Liver (tissue), 9 donors: ENCODE results near the gene ALPP. TPM values are rescaled to one million over a fixed set of nuclear protein-coding genes. Genes with fewer than 3 reads are reported as not detected.
"Not testable (repeated sequence)": the region's sequence is repeated elsewhere in the genome, so short reads cannot be mapped to it uniquely, and the experiment has no call there.

Source experiments
- DNase-seq: peaks from one replicate; pipeline ENCODE4 v3.0.0-alpha.2; 2017; ENCODE audit warnings: low spot score
- H3K27ac ChIP-seq, 2 donors: one replicate each; pipeline ENCODE4 v1.7.0; 2013; ENCODE audit warnings: inconsistent platforms in 2 of 2, low read length in 2 of 2, control low read depth in 1 of 2, low read depth in 1 of 2, mild to moderate bottlenecking in 1 of 2
- H3K27me3 ChIP-seq, 4 donors: one replicate each; pipeline versions ENCODE4 v1.6.1 to v1.7.0; 2013; ENCODE audit warnings: low read length in 3 of 4, inconsistent platforms in 1 of 4, mild to moderate bottlenecking in 1 of 4, moderate library complexity in 1 of 4; ENCODE audit not compliant: control insufficient read depth in 4 of 4, insufficient read depth in 4 of 4
- H3K36me3 ChIP-seq, 4 donors: one replicate each; pipeline versions ENCODE4 v1.6.1 to v1.7.0; 2013; ENCODE audit warnings: low read length in 3 of 4, mild to moderate bottlenecking in 3 of 4, low read depth in 1 of 4, moderate library complexity in 1 of 4; ENCODE audit not compliant: control insufficient read depth in 4 of 4, insufficient read depth in 3 of 4
- H3K4me1 ChIP-seq, 4 donors: one replicate each; pipeline versions ENCODE4 v1.6.1 to v1.7.0; 2013; ENCODE audit warnings: low read length in 3 of 4, mild to moderate bottlenecking in 3 of 4, moderate library complexity in 1 of 4; ENCODE audit not compliant: control insufficient read depth in 4 of 4, insufficient read depth in 4 of 4
- H3K4me3 ChIP-seq, 3 donors: one replicate each; pipeline versions ENCODE4 v1.6.1 to v1.7.0; 2013; ENCODE audit warnings: low read length in 3 of 3, control low read depth in 1 of 3, low read depth in 1 of 3, mild to moderate bottlenecking in 1 of 3
- H3K9ac ChIP-seq, 2 donors: one replicate each; pipeline ENCODE4 v1.7.0; 2013; ENCODE audit warnings: low read length in 2 of 2, mild to moderate bottlenecking in 2 of 2, moderate library complexity in 2 of 2, control low read depth in 1 of 2, low read depth in 1 of 2
- H3K9me3 ChIP-seq, 4 donors: one replicate each; pipeline versions ENCODE4 v1.6.1 to v1.7.0; 2013; ENCODE audit warnings: low read length in 3 of 4; ENCODE audit not compliant: control insufficient read depth in 4 of 4
- CTCF ChIP-seq: fragments of 150-350 bp; IDR thresholded peaks from 2 replicates; pipeline ENCODE4 v1.5.1; 2017; ENCODE audit warnings: improper control_type of control experiment, low read depth, low read length; ENCODE audit not compliant: missing input control
- EGR1 ChIP-seq, 2 donors: IDR thresholded peaks; 2 replicates each; pipeline ENCODE4 v1.6.1; 2016 to 2018; ENCODE audit warnings: antibody characterized with exemption in 2 of 2, low read depth in 2 of 2
- GABPA ChIP-seq, 2 donors: IDR thresholded peaks in 1 of 2; conservative IDR thresholded peaks in 1 of 2; 2 replicates each; pipeline ENCODE4 v1.6.1; 2016; ENCODE audit warnings: antibody characterized with exemption in 2 of 2, mild to moderate bottlenecking in 1 of 2, moderate library complexity in 1 of 2
- HNF4G ChIP-seq: IDR thresholded peaks from 2 replicates; pipeline ENCODE4 v1.6.1; 2016; ENCODE audit warnings: antibody characterized with exemption
- MAX ChIP-seq: IDR thresholded peaks from 2 replicates; pipeline ENCODE4 v1.6.1; 2016; ENCODE audit warnings: antibody characterized with exemption
- RAD21 ChIP-seq, 2 donors: IDR thresholded peaks; 2 replicates each; pipeline ENCODE4 v1.6.1; 2016; ENCODE audit warnings: antibody characterized with exemption in 2 of 2, mild to moderate bottlenecking in 2 of 2
- REST ChIP-seq: IDR thresholded peaks from 2 replicates; pipeline ENCODE4 v1.6.1; 2016; ENCODE audit warnings: antibody characterized with exemption, mild to moderate bottlenecking
- TAF1 ChIP-seq: conservative IDR thresholded peaks from 2 replicates; pipeline ENCODE4 v1.6.1; 2016; ENCODE audit warnings: antibody characterized with exemption, mild to moderate bottlenecking
- WGBS: extraction: QIAGEN DNeasy Blood & Tissue Kit; methylation state at CpG from one replicate; pipeline ENCODE4 v1.1.7; 2013; 5-methylcytosine and 5-hydroxymethylcytosine counted together
- polyA plus RNA-seq, 2 donors: library from polyadenylated mRNA; stranded (reverse) in 1 of 2; unstranded in 1 of 2; fragments of 200-250 nt in 1 of 2; fragments of >200 nt in 1 of 2; fragmentation: Nextera tagmentation in 1 of 2; extraction: Ambion mirVana in 1 of 2; gene quantifications; one replicate each; pipeline versions ENCODE4 v1.2.1 to v1.2.3, GENCODE V29; 2013 to 2015
- total RNA-seq, 2 donors: library from RNA; depleted of rRNA; stranded (reverse); fragments of >200 nt; gene quantifications; one replicate each; pipeline ENCODE4 v1.2.3, GENCODE V29; 2014
- donor health status: healthy.
- donor health status: healthy.
- donor health status: healthy.
- donor health status: healthy.
- donor health status: healthy.

Gene ALPP
- total and polyA plus RNA-seq, 4 donors = not detected

GRCh38 chr2:232335206-232335858, 43.2 kb upstream of the ALPP start:
- 69% methylated on average over 15 of the region's 15 CpGs for whole genome bisulfite sequencing
- not testable (repeated sequence) for DNase-seq

GRCh38 chr2:232335859-232336215, 42.7 kb upstream of the ALPP start:
- WGBS = 95% methylated on average over 4 of the region's 4 CpGs
- no peak for DNase-seq

More at GRCh38 chr2:232335206-232335858, 43.2 kb upstream of the ALPP start:
- TF ChIP-seq CTCF = peak; percentile 34
- H3K9me3 ChIP-seq, H3K27ac ChIP-seq, H3K27me3 ChIP-seq, H3K36me3 ChIP-seq, H3K4me1 ChIP-seq, H3K4me3 ChIP-seq, H3K9ac ChIP-seq: not testable (repeated sequence)

GRCh38 chr2:232336241-232336736, 42.3 kb upstream of the ALPP start:
- Histone ChIP-seq H3K36me3 (peaks cover 0 to 2% (median under 1%) of the 10 kb centered on the region in 4 donors), H3K27ac (no peak overlapping the region), H3K4me1 (no peaks in the 10 kb centered on the region), H3K27me3 (no peaks in the 10 kb centered on the region), H3K9me3 (no peaks in the 10 kb centered on the region), H3K9ac (no peak overlapping the region), H3K4me3 (no peak overlapping the region)
- no peak for TF ChIP-seq REST
- WGBS = 97% methylated on average over 15 of the region's 15 CpGs
- no peak for DNase-seq

More at GRCh38 chr2:232335859-232336215, 42.7 kb upstream of the ALPP start:
- H3K9me3 ChIP-seq = no peaks in the 10 kb centered on the region
- H3K4me1 ChIP-seq = no peaks in the 10 kb centered on the region
- no peak for TF ChIP-seq TAF1
- TF ChIP-seq GABPA (IDR thresholded peaks at IDR 0.05 in 1 of 2, conservative IDR thresholded peaks at IDR 0.05 in 1 of 2) = no peak
- no peak for TF ChIP-seq EGR1 (IDR thresholded peaks at IDR 0.05; ENCODE audit: low read depth in 2 of 2)
- no peak for TF ChIP-seq HNF4G
- no peak for TF ChIP-seq MAX
- no peak for TF ChIP-seq RAD21 (IDR thresholded peaks at IDR 0.05)
- H3K9ac ChIP-seq = no peak overlapping the region
- H3K36me3 ChIP-seq = peaks cover 0 to 2% (median under 1%) of the 10 kb centered on the region in 4 donors
- H3K27ac ChIP-seq = no peak overlapping the region
- H3K27me3 ChIP-seq = no peaks in the 10 kb centered on the region
- H3K4me3 ChIP-seq = no peak overlapping the region
